Coronary artery (tissue), 2 donors: Measurements from ENCODE around the gene ZSWIM9.
"Not testable (repeated sequence)": the region's sequence is repeated elsewhere in the genome, so short reads cannot be mapped to it uniquely, and the experiment has no call there.

Source experiments
- DNase-seq: peaks from one replicate; pipeline ENCODE4 v3.0.0-alpha.2; 2017; ENCODE audit warnings: low spot score
- H3K27ac ChIP-seq, 2 donors: fragments of 200-600 bp; sonication (generic); one replicate each; pipeline ENCODE4 v1.5.1; 2016 to 2019
- H3K4me3 ChIP-seq: fragments of 200-600 bp; sonication (generic); 2 replicates; pipeline ENCODE4 v1.5.1; 2016; ENCODE audit warnings: mild to moderate bottlenecking, moderate library complexity
- TF ChIP-seq, protein P1 (sequence below): fragments of 200-600 bp; sonication (generic); IDR thresholded peaks from one replicate; pipeline ENCODE4 v1.5.1; 2019; ENCODE audit warnings: antibody characterized with exemption

Gene ZSWIM9

DNA sequence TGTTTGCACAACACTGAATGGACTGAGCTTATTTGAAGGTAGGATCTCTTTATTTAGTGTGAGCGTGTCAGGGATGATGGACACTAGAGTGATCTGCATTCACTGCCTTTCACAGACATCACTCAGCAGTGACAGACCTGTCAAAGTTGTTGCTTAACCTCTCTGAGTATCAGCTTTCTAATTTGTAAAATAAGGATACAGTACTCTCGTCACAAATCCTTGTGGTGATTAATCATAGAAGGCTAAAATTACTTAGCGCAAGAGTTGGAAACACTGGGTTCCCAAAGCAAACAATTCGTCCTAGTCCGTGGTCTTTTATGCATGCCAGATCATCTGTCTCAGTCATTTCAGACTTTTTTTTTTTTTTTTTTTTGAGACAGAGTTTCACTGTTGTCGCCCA is 68.6 kb downstream of the ZSWIM9 start:
- TF ChIP-seq, protein P1, sequence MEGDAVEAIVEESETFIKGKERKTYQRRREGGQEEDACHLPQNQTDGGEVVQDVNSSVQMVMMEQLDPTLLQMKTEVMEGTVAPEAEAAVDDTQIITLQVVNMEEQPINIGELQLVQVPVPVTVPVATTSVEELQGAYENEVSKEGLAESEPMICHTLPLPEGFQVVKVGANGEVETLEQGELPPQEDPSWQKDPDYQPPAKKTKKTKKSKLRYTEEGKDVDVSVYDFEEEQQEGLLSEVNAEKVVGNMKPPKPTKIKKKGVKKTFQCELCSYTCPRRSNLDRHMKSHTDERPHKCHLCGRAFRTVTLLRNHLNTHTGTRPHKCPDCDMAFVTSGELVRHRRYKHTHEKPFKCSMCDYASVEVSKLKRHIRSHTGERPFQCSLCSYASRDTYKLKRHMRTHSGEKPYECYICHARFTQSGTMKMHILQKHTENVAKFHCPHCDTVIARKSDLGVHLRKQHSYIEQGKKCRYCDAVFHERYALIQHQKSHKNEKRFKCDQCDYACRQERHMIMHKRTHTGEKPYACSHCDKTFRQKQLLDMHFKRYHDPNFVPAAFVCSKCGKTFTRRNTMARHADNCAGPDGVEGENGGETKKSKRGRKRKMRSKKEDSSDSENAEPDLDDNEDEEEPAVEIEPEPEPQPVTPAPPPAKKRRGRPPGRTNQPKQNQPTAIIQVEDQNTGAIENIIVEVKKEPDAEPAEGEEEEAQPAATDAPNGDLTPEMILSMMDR = no peak
- no peak overlapping the region for H3K27ac ChIP-seq

DNA sequence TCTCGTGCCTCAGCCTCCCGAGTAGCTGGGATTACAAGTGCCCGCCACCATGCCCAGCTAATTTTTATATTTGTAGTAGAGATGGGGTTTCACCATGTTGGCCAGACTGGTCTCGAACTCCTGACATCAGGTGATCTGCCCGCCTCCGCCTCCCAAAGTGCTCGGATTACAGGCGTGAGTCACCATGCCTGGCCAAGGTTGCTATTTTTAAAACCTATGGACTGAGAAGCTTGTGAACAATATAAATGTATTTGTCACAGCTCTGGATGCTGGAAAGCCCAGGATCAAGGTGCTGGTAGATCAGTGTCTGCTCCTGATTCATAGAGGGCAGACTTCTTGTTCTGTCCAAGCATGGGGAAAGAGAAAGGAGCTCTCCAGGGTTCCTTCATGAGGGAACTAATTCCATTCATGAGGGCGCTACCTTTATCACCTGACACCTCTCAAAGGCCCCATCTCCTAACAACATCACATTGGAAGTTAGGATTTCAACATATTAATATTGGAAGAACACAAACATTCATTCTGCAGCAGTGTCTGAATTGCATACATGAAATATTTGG is 69.2 kb downstream of the ZSWIM9 start:
- H3K27ac ChIP-seq = no peak overlapping the region
- TF ChIP-seq, protein P1 = no peak
- no peak for DNase-seq
- H3K4me3 ChIP-seq = no peak overlapping the region

More for the DNA sequence above, 68.6 kb downstream of the ZSWIM9 start:
- no peak overlapping the region for H3K4me3 ChIP-seq
- DNase-seq = no peak

DNA sequence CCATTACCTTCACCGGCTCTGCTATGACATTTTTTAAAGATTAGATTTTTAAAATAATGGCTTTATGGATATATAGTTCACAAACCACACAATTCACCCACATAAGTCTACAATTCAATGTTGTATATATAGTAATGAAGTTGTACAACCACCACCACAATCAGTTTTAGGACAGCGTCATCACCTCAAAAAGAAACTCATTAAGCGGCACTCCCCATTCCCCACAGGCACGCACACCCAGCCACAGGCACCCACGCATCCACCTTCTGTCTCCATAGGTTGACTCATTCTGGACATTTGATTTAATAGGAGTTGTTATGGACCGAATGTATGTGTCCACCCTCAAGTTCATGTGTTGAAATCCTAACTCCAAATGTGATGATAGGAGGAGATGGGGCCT is 71.3 kb downstream of the ZSWIM9 start:
- DNase-seq, H3K4me3 ChIP-seq, H3K27ac ChIP-seq: not testable (repeated sequence)

DNA sequence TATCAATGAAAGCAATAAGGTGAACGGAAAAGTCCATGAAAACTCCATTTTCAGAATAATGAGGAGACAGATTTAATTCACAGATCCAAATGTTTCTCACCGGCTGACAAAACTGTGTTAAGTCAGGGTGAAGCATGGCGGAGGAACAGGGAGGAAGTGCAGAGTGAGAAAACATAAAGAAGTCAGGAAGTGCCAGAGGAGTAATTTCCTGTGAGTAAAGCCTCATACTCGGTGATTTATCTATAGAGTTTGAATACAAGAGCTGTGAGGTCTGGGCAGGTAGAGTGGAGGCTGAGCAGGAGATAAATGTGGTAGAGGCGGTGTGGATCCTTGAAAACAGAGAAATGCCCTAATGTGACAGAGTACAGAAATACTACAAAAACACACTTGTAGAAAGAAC is 73.8 kb downstream of the ZSWIM9 start:
- DNase-seq = no peak
- Histone ChIP-seq H3K4me3 (no peak overlapping the region), H3K27ac (peak overlapping the region in 1 of 2 donors; percentile 47)
- TF ChIP-seq, protein P1 = no peak

DNA sequence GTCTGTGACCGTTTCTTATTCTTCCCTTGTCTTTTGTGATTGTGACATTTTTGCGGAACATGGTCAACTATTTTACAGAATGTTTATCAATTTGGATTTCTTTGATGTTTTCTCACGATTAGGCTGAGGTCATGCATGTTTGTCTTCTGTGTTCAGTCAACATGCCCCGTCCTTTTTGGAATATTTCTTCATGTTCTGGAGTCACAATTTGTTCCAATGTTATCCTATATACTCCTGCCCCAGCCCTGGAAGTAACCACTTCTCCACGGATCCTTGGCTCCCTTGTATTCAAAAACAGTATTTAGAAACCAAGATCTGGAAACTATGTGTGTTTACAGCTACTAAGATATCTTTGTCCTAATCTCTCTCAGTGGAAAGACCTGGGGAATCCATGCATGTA is 75.6 kb downstream of the ZSWIM9 start:
- TF ChIP-seq, protein P1 = no peak
- H3K27ac ChIP-seq = no peak overlapping the region
- no peak for DNase-seq
- no peak overlapping the region for H3K4me3 ChIP-seq

DNA sequence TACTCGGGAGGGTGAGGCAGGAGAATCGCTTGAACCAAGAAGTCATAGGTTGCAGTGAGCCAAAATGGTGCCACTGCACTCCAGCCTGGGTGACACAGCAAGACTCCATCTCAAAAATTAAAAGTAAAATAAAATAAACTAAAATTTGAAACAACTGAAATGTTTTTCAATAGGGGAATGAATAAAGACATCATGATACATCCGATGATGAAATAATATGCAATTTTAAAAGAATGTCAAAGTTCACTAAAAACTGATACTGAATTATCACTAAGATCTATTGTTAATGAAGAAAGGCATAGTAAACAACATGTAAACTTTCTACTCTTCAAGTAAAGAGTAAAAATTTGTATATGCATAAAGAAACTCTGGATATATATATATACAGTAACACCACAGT is 76.7 kb downstream of the ZSWIM9 start:
- TF ChIP-seq, protein P1 = no peak
- DNase-seq = no peak
- Histone ChIP-seq H3K27ac (no peak overlapping the region), H3K4me3 (no peak overlapping the region)
